Measurements from ENCODE around the gene CAPZA2.
"Not testable (repeated sequence)": the region's sequence is repeated elsewhere in the genome, so short reads cannot be mapped to it uniquely, and the experiment has no call there.

Gene CAPZA2

GRCh38 chr7:116963234-116963633 is 100.8 kb downstream of the CAPZA2 start:
- H3K4me3 ChIP-seq (ENCODE audit: low read length): no peak overlapping the region
- DNase-seq (ENCODE audit: low read depth): no peak
- TF ChIP-seq CTCF (conservative IDR thresholded peaks at IDR 0.05; ENCODE audit: low read depth, low read length): no peak

GRCh38 chr7:116966601-116967000 is 104.2 kb downstream of the CAPZA2 start:
- TF ChIP-seq CTCF (conservative IDR thresholded peaks at IDR 0.05; ENCODE audit: low read depth, low read length): no peak
- DNase-seq (ENCODE audit: low read depth): no peak
- H3K4me3 ChIP-seq (ENCODE audit: low read length): no peak overlapping the region

- H3K4me3 ChIP-seq (ENCODE audit: low read length): no peak overlapping the region
- DNase-seq (ENCODE audit: low read depth): no peak
- no peak for TF ChIP-seq CTCF (conservative IDR thresholded peaks at IDR 0.05; ENCODE audit: low read depth, low read length)
Observed at GRCh38 chr7:116967254-116967922, 105.0 kb downstream of the CAPZA2 start.

- no peak overlapping the region for H3K4me3 ChIP-seq (ENCODE audit: low read length)
- no peak for TF ChIP-seq CTCF (conservative IDR thresholded peaks at IDR 0.05; ENCODE audit: low read depth, low read length)
- DNase-seq (ENCODE audit: low read depth): no peak
Observed at GRCh38 chr7:116967983-116968382, 105.6 kb downstream of the CAPZA2 start.

- no peak for DNase-seq (ENCODE audit: low read depth)
- no peak for TF ChIP-seq CTCF (conservative IDR thresholded peaks at IDR 0.05; ENCODE audit: low read depth, low read length)
- H3K4me3 ChIP-seq (ENCODE audit: low read length): no peak overlapping the region
Observed at GRCh38 chr7:116968631-116969030, 106.2 kb downstream of the CAPZA2 start.

GRCh38 chr7:116969371-116969902 is 107.0 kb downstream of the CAPZA2 start:
- no peak for TF ChIP-seq CTCF (conservative IDR thresholded peaks at IDR 0.05; ENCODE audit: low read depth, low read length)
- no peak overlapping the region for H3K4me3 ChIP-seq (ENCODE audit: low read length)
- DNase-seq (ENCODE audit: low read depth): no peak

GRCh38 chr7:116970238-116970910 is 108.0 kb downstream of the CAPZA2 start:
- H3K4me3 ChIP-seq (ENCODE audit: low read length): no peak overlapping the region
- no peak for DNase-seq (ENCODE audit: low read depth)
- TF ChIP-seq CTCF (conservative IDR thresholded peaks at IDR 0.05; ENCODE audit: low read depth, low read length): no peak

GRCh38 chr7:116971153-116971552 is 108.8 kb downstream of the CAPZA2 start:
- not testable (repeated sequence) for DNase-seq (ENCODE audit: low read depth); H3K4me3 ChIP-seq (ENCODE audit: low read length)

Data from retinal pigment epithelial cell (primary cell).